SU-DHL-6 (cell line): ENCODE results near the gene LPCAT2.

Source experiments
- H2AFZ ChIP-seq: fragments of 200-600 bp; sonication (generic); 2 replicates; pipeline ENCODE4 v1.6.1; 2014; ENCODE audit warnings: low read depth, mild to moderate bottlenecking, moderate library complexity, mixed read lengths, antibody characterized with exemption, low read length; ENCODE audit not compliant: severe bottlenecking
- H3F3A ChIP-seq: fragments of 200-600 bp; shearing (Covaris generic); 2 replicates; pipeline ENCODE4 v1.6.0; 2016; ENCODE audit warnings: antibody characterized with exemption, mild to moderate bottlenecking; ENCODE audit not compliant: insufficient read depth
- H3K27ac ChIP-seq: fragments of 200-600 bp; sonication (generic); 2 replicates; pipeline ENCODE4 v1.5.1; 2016; ENCODE audit warnings: low read depth, mild to moderate bottlenecking, low read length, moderate library complexity, mixed read lengths
- H3K27me3 ChIP-seq: fragments of 200-600 bp; sonication (generic), shearing (Covaris generic); 2 replicates; pipeline ENCODE4 v1.6.0; 2014; ENCODE audit warnings: mild to moderate bottlenecking, low read length
- H3K36me3 ChIP-seq: fragments of 200-600 bp; sonication (generic); 2 replicates; pipeline ENCODE4 v1.6.1; 2014; ENCODE audit warnings: mild to moderate bottlenecking, low read length, mixed read lengths
- H3K4me2 ChIP-seq: fragments of 300-600, 200-600 bp; shearing (Covaris generic), sonication (generic); 2 replicates; pipeline ENCODE4 v1.6.0; 2014; ENCODE audit warnings: low read length, low read depth, mild to moderate bottlenecking; ENCODE audit not compliant: poor library complexity, severe bottlenecking
- H3K4me3 ChIP-seq: fragments of 200-600 bp; sonication (generic); 2 replicates; pipeline ENCODE4 v1.5.1; 2014; ENCODE audit warnings: antibody characterized with exemption, low read length, mild to moderate bottlenecking, mixed read lengths; ENCODE audit not compliant: insufficient read depth, poor library complexity, severe bottlenecking
- H3K79me2 ChIP-seq: fragments of 200-600 bp; sonication (generic); 2 replicates; pipeline ENCODE4 v1.6.1; 2014; ENCODE audit warnings: mild to moderate bottlenecking, low read length, moderate library complexity; ENCODE audit not compliant: insufficient read depth
- H3K9ac ChIP-seq: fragments of 200-600 bp; sonication (generic); 2 replicates; pipeline ENCODE4 v1.7.0; 2014; ENCODE audit warnings: mild to moderate bottlenecking, low read length
- H3K9me2 ChIP-seq: fragments of 200-600 bp; sonication (generic); replicated peaks from 2 replicates; pipeline ENCODE4 v1.6.1; 2014; ENCODE audit warnings: low read length; ENCODE audit not compliant: insufficient read depth
- H3K9me3 ChIP-seq: fragments of 200-600 bp; sonication (generic); 2 replicates; pipeline ENCODE4 v1.6.1; 2014; ENCODE audit warnings: low read length, mixed read lengths; ENCODE audit not compliant: insufficient read depth
- H4K20me1 ChIP-seq: fragments of 200-600 bp; sonication (generic); 2 replicates; pipeline ENCODE4 v1.6.1; 2014; ENCODE audit warnings: low read depth, mild to moderate bottlenecking, antibody characterized with exemption, low read length, moderate library complexity, mixed read lengths
- CTCF ChIP-seq: fragments of 200-600 bp; sonication (generic); IDR thresholded peaks from one replicate; pipeline ENCODE4 v1.5.1; 2017; ENCODE audit warnings: antibody characterized with exemption, mild to moderate bottlenecking, low read length, moderate library complexity; ENCODE audit not compliant: insufficient read depth, poor library complexity, severe bottlenecking
- EZH2phosphoT487 ChIP-seq: fragments of 200-600 bp; sonication (generic), shearing (Covaris generic); conservative IDR thresholded peaks from 2 replicates; pipeline ENCODE4 v1.6.1; 2018; ENCODE audit warnings: mild to moderate bottlenecking, antibody characterized with exemption, low read length, moderate library complexity, mixed read lengths

LPCAT2 gene

GRCh38 chr16:55508941-55509931, at the start of gene LPCAT2:
Gene LPCAT2, plus strand, starts transcription at chr16:55509072. Its CDS starts 110 bp downstream, at chr16:55509182.
- Histone ChIP-seq H4K20me1 (no peaks in the 10 kb centered on the region), H2AFZ (no peak within 1 kb of the TSS), H3K36me3 (no peaks in the 10 kb centered on the region), H3K9me2 (no peaks in the 10 kb centered on the region), H3K4me2 (no peak within 1 kb of the TSS), H3K4me3 (no peak within 1 kb of the TSS), H3K9me3 (no peaks in the 10 kb centered on the region), H3K27me3 (no peaks in the 10 kb centered on the region), H3K9ac (no peak within 1 kb of the TSS), H3K79me2 (no peaks in the 10 kb centered on the region), H3F3A (no peaks in the 10 kb centered on the region), H3K27ac (no peak within 1 kb of the TSS)
- no peak for TF ChIP-seq EZH2phosphoT487
- TF ChIP-seq CTCF, result no peak

- no peak overlapping the region for H3K27ac ChIP-seq
- H3K9me2 ChIP-seq, result no peaks in the 10 kb centered on the region
- H3K79me2 ChIP-seq, result no peaks in the 10 kb centered on the region
- no peak overlapping the region for H2AFZ ChIP-seq
- no peaks in the 10 kb centered on the region for H3K27me3 ChIP-seq
- no peaks in the 10 kb centered on the region for H3K9me3 ChIP-seq
- no peaks in the 10 kb centered on the region for H3F3A ChIP-seq
- H3K4me3 ChIP-seq, result no peak overlapping the region
- H3K9ac ChIP-seq, result no peak overlapping the region
- H3K4me2 ChIP-seq, result no peak overlapping the region
- no peaks in the 10 kb centered on the region for H4K20me1 ChIP-seq
- TF ChIP-seq EZH2phosphoT487 (no peak), CTCF (no peak)
- no peaks in the 10 kb centered on the region for H3K36me3 ChIP-seq
Observed at GRCh38 chr16:55462241-55462640, 46.6 kb upstream of the LPCAT2 start.

DNA sequence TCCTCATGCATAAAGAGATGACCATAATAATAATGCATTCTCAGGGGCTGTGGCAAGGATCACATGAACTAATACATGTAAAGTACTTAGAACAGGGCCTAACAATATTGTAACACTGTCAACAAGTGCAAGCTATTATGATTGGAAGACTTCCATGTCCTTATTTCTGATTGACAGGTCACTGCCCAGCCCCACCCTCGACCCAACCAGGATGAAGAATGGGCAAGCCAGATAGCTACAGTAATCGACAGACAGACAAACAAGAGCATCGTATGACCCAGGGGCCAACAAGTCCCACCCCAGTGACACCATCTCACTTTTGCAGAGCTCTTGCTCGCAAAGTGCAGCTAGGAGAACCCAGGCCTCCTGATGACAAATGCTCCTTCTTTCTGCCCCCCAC, 44.5 kb upstream of the LPCAT2 start:
- Histone ChIP-seq H3K4me2 (no peak overlapping the region), H3K27me3 (no peaks in the 10 kb centered on the region), H3K36me3 (no peaks in the 10 kb centered on the region), H3K27ac (no peak overlapping the region), H4K20me1 (no peaks in the 10 kb centered on the region), H3K9ac (no peak overlapping the region), H3K4me3 (no peak overlapping the region), H3K9me3 (no peaks in the 10 kb centered on the region), H3F3A (no peaks in the 10 kb centered on the region), H3K79me2 (no peaks in the 10 kb centered on the region), H3K9me2 (no peaks in the 10 kb centered on the region), H2AFZ (no peak overlapping the region)
- TF ChIP-seq EZH2phosphoT487, result no peak
- no peak for TF ChIP-seq CTCF
